GM23338 (cell line): ENCODE data around the gene SLC51B. TPM values are rescaled to one million over a fixed set of nuclear protein-coding genes. Genes with fewer than 3 reads are reported as not detected.

Experiments used
- ATAC-seq: fragments of 200-7000 bp; cut with Tn5 transposase; 3 replicates; pipeline ENCODE4 v1.9.1; 2020
- DNase-seq: peaks from one replicate; pipeline ENCODE4 v3.0.0-alpha.2; 2015; ENCODE audit warnings: low spot score
- H2AFZ ChIP-seq: fragments of 200-600 bp; sonication (generic); 2 replicates; pipeline ENCODE4 v1.8.0; 2016; ENCODE audit warnings: antibody characterized with exemption, mild to moderate bottlenecking, moderate library complexity
- H3F3A ChIP-seq: fragments of 200-600 bp; sonication (generic); replicated peaks from 2 replicates; pipeline ENCODE4 v1.8.0; 2017; ENCODE audit warnings: antibody characterized with exemption, mixed run types, low read depth
- H3K27ac ChIP-seq: fragments of 200-600 bp; sonication (generic); 2 replicates; pipeline ENCODE4 v1.6.1; 2016; ENCODE audit warnings: low read depth
- H3K27me3 ChIP-seq: fragments of 200-600 bp; sonication (generic); 2 replicates; pipeline ENCODE4 v1.8.0; 2016; ENCODE audit warnings: mild to moderate bottlenecking, mixed run types, moderate library complexity; ENCODE audit not compliant: insufficient read depth
- H3K36me3 ChIP-seq: fragments of 200-600 bp; sonication (generic); 2 replicates; pipeline ENCODE4 v1.8.0; 2016; ENCODE audit warnings: mild to moderate bottlenecking; ENCODE audit not compliant: insufficient read depth
- H3K4me1 ChIP-seq: fragments of 200-600 bp; sonication (generic); 2 replicates; pipeline ENCODE4 v1.8.0; 2016; ENCODE audit warnings: mild to moderate bottlenecking, moderate library complexity; ENCODE audit not compliant: insufficient read depth
- H3K4me2 ChIP-seq: fragments of 200-600 bp; sonication (generic); 2 replicates; pipeline ENCODE4 v1.7.1; 2017; ENCODE audit warnings: mixed run types
- H3K4me3 ChIP-seq: fragments of 200-600 bp; sonication (generic); 2 replicates; pipeline ENCODE4 v1.6.1; 2016; ENCODE audit warnings: mixed run types
- H3K79me2 ChIP-seq: fragments of 200-600 bp; sonication (generic); replicated peaks from 2 replicates; pipeline ENCODE4 v1.8.0; 2017; ENCODE audit warnings: mild to moderate bottlenecking; ENCODE audit not compliant: insufficient read depth
- H3K9me2 ChIP-seq: fragments of 200-600 bp; sonication (generic); 2 replicates; pipeline ENCODE4 v1.8.0; 2017; ENCODE audit not compliant: insufficient read depth
- H4K20me1 ChIP-seq: fragments of 200-600 bp; sonication (generic); replicated peaks from 2 replicates; pipeline ENCODE4 v1.8.0; 2017; ENCODE audit warnings: mild to moderate bottlenecking; ENCODE audit not compliant: insufficient read depth
- H3K27ac Mint-ChIP-seq: 2 replicates; pipeline ENCODE4 v1.8.0; 2020; ENCODE audit warnings: inconsistent platforms, mild to moderate bottlenecking, moderate library complexity, mixed read lengths
- H3K27me3 Mint-ChIP-seq: 3 replicates; pipeline ENCODE4 v1.8.0; 2022; ENCODE audit warnings: low read depth, mild to moderate bottlenecking, moderate library complexity, mixed read lengths, inconsistent platforms; ENCODE audit not compliant: insufficient read depth, poor library complexity
- H3K36me3 Mint-ChIP-seq: 3 replicates; pipeline ENCODE4 v1.8.0; 2021; ENCODE audit warnings: low read depth, mild to moderate bottlenecking, inconsistent platforms, moderate library complexity, mixed read lengths
- H3K4me1 Mint-ChIP-seq: 3 replicates; pipeline ENCODE4 v1.8.0; 2020; ENCODE audit warnings: mild to moderate bottlenecking, inconsistent platforms, mixed read lengths
- H3K4me3 Mint-ChIP-seq: 3 replicates; pipeline ENCODE4 v1.8.0; 2021; ENCODE audit warnings: moderate library complexity, mild to moderate bottlenecking, inconsistent platforms, mixed read lengths
- H3K9me3 Mint-ChIP-seq: 3 replicates; pipeline ENCODE4 v1.8.0; 2020; ENCODE audit warnings: moderate library complexity, mild to moderate bottlenecking, inconsistent platforms, mixed read lengths
- CREB1 ChIP-seq: fragments of 250-450 bp; sonication (Bioruptor Pico); IDR thresholded peaks from 2 replicates; pipeline ENCODE4 v1.5.0; 2020; ENCODE audit warnings: low read depth, mild to moderate bottlenecking, moderate library complexity
- EZH2 ChIP-seq: fragments of 200-600 bp; sonication (generic); IDR thresholded peaks from one replicate; pipeline ENCODE4 v1.8.0; 2017; ENCODE audit warnings: antibody characterized with exemption, mild to moderate bottlenecking, low read depth; ENCODE audit not compliant: unreplicated experiment
- EZH2phosphoT487 ChIP-seq: fragments of 200-600 bp; sonication (generic); IDR thresholded peaks from one replicate; pipeline ENCODE4 v1.8.1; 2018; ENCODE audit warnings: antibody characterized with exemption; ENCODE audit not compliant: unreplicated experiment
- JUNB ChIP-seq: IDR thresholded peaks from one replicate; pipeline ENCODE4 v1.6.1; 2016; ENCODE audit warnings: antibody characterized with exemption; ENCODE audit not compliant: unreplicated experiment
- NANOG ChIP-seq: IDR thresholded peaks from 2 replicates; pipeline ENCODE4 v1.6.1; 2016; ENCODE audit warnings: antibody characterized with exemption, borderline replicate concordance
- POLR2AphosphoS5 ChIP-seq: IDR thresholded peaks from 2 replicates; pipeline ENCODE4 v1.6.1; 2016; ENCODE audit warnings: antibody characterized with exemption, low read depth
- REST ChIP-seq: IDR thresholded peaks from one replicate; pipeline ENCODE4 v1.6.1; 2018; ENCODE audit warnings: antibody characterized with exemption; ENCODE audit not compliant: unreplicated experiment
- STAT1 ChIP-seq: IDR thresholded peaks from one replicate; pipeline ENCODE4 v1.6.1; 2016; ENCODE audit warnings: antibody characterized with exemption; ENCODE audit not compliant: unreplicated experiment
- ZNF114 ChIP-seq: fragments of 250-450 bp; sonication (Bioruptor Pico); IDR thresholded peaks from 2 replicates; pipeline ENCODE4 v1.5.0; 2020; ENCODE audit warnings: mild to moderate bottlenecking, moderate library complexity
- ZNF331 ChIP-seq: fragments of 250-450 bp; sonication (Bioruptor Pico); IDR thresholded peaks from 2 replicates; pipeline ENCODE4 v1.5.0; 2020; ENCODE audit warnings: low read depth, mild to moderate bottlenecking, moderate library complexity
- ZNF462 ChIP-seq: fragments of 250-450 bp; sonication (Bioruptor Pico); IDR thresholded peaks from 2 replicates; pipeline ENCODE4 v1.5.0; 2020; ENCODE audit warnings: mild to moderate bottlenecking, moderate library complexity
- polyA plus RNA-seq: library from polyadenylated mRNA; unstranded; fragments of >200 nt; fragmentation: Nextera tagmentation; extraction: Ambion mirVana; gene quantifications from 2 replicates; pipeline ENCODE4 v1.2.1, GENCODE V29; 2016
- total RNA-seq: library from RNA; depleted of rRNA; stranded (reverse); fragments of >200 nt; shearing (Covaris generic); gene quantifications from 2 replicates; pipeline ENCODE4 v1.2.3, GENCODE V29; 2014
- TF ChIP-seq, protein P1 (sequence below), 2 experiments: fragments of 200-600 bp in 1 of 2; sonication (generic) in 1 of 2; conservative IDR thresholded peaks; 2 replicates each; pipeline versions ENCODE4 v1.5.1 to v1.6.1; 2016 to 2017; ENCODE audit warnings: antibody characterized with exemption in 2 of 2, low read depth in 2 of 2, mild to moderate bottlenecking in 2 of 2, moderate library complexity in 1 of 2
- TF ChIP-seq, protein P2 (sequence below): IDR thresholded peaks from 2 replicates; pipeline ENCODE4 v1.6.1; 2016; ENCODE audit warnings: antibody characterized with exemption

SLC51B gene
- total and polyA plus RNA-seq, 2 experiments from 2014 or later, result not detected

DNA sequence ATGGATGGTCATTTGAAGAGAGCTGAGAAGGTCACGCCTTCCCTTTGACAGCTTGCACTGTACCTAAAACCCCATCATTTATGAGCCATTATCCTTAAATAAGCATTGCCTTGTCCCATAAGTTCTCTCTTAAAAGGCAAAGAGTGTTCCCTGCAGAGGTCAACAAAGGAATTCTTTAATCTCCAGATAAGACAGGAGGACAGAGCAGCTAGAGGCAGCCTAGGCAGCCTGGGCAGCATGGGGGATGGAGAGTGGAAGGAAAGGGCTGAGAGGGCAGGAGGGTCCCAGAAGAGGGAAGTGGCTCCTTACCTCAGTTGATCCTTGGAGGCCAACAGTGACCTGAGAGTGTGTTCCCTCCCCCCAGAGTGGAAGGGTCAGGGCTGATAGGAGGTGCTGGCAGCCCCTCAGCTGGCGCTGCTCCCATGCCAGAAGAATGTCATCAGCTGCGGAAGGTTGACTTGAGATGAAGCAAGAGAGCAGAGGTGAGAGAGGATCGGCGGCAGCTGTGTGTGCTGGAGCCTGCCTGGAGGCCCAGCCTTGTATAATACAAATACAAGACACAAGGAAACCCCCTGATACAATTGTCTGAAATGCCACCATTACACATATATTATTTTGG, 44.1 kb downstream of the SLC51B start:
- Histone ChIP-seq H2AFZ (no peak overlapping the region), H3K27me3 (no peaks in the 10 kb centered on the region), H3K9me2 (no peaks in the 10 kb centered on the region), H3K4me3 (no peak overlapping the region), H3K4me1 (peaks cover 15% of the 10 kb centered on the region), H3F3A (0 out of 2 replicates have a peak, but pooled peaks cover 3% of the 10 kb centered on the region), H3K36me3 (no peaks in the 10 kb centered on the region), H3K79me2 (no peaks in the 10 kb centered on the region), H4K20me1 (no peaks in the 10 kb centered on the region), H3K27ac (no peak overlapping the region), H3K4me2 (no peak overlapping the region)
- Mint-ChIP-seq H3K4me1 (peaks cover 35% of the 10 kb centered on the region), H3K27me3 (peaks cover 13% of the 10 kb centered on the region), H3K9me3 (no peaks in the 10 kb centered on the region), H3K36me3 (no peaks in the 10 kb centered on the region), H3K4me3 (no peak overlapping the region), H3K27ac (no peak overlapping the region)
- DNase-seq (no peak), ATAC-seq (no peak)
- no peak for TF ChIP-seq NANOG
- no peak for TF ChIP-seq ZNF331 (CRISPR knock-in tag)
- TF ChIP-seq ZNF462 (CRISPR knock-in tag), result no peak
- TF ChIP-seq JUNB, result no peak
- TF ChIP-seq ZNF114 (CRISPR knock-in tag), result no peak
- TF ChIP-seq POLR2AphosphoS5, result no peak
- TF ChIP-seq, protein P1, sequence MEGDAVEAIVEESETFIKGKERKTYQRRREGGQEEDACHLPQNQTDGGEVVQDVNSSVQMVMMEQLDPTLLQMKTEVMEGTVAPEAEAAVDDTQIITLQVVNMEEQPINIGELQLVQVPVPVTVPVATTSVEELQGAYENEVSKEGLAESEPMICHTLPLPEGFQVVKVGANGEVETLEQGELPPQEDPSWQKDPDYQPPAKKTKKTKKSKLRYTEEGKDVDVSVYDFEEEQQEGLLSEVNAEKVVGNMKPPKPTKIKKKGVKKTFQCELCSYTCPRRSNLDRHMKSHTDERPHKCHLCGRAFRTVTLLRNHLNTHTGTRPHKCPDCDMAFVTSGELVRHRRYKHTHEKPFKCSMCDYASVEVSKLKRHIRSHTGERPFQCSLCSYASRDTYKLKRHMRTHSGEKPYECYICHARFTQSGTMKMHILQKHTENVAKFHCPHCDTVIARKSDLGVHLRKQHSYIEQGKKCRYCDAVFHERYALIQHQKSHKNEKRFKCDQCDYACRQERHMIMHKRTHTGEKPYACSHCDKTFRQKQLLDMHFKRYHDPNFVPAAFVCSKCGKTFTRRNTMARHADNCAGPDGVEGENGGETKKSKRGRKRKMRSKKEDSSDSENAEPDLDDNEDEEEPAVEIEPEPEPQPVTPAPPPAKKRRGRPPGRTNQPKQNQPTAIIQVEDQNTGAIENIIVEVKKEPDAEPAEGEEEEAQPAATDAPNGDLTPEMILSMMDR (conservative IDR thresholded peaks at IDR 0.05; ENCODE audit: low read depth in 2 of 2), result no peak
- no peak for TF ChIP-seq REST
- TF ChIP-seq EZH2phosphoT487, result no peak
- TF ChIP-seq STAT1, result no peak
- no peak for TF ChIP-seq EZH2
- TF ChIP-seq, protein P2, sequence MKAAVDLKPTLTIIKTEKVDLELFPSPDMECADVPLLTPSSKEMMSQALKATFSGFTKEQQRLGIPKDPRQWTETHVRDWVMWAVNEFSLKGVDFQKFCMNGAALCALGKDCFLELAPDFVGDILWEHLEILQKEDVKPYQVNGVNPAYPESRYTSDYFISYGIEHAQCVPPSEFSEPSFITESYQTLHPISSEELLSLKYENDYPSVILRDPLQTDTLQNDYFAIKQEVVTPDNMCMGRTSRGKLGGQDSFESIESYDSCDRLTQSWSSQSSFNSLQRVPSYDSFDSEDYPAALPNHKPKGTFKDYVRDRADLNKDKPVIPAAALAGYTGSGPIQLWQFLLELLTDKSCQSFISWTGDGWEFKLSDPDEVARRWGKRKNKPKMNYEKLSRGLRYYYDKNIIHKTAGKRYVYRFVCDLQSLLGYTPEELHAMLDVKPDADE, result no peak
- TF ChIP-seq CREB1 (CRISPR knock-in tag), result no peak
